ENCODE data around the gene TLE1. TPM values are rescaled to one million over a fixed set of nuclear protein-coding genes. Genes with fewer than 3 reads are reported as not detected.

TLE1 gene
- total RNA-seq, 1 experiment from 2014 or later, result 17.3 TPM

- no peak for TF ChIP-seq TCF7L2 (IDR thresholded peaks at IDR 0.05; ENCODE audit: borderline replicate concordance, extremely low read depth, insufficient read depth, insufficient read length)
These were observed 11.3 kb downstream of the TLE1 start (continued) for GRCh38 chr9:81678088-81678487.

GRCh38 chr9:81676395-81676794, 13.0 kb downstream of the TLE1 start:
- ChIA-PET RAD21 (ENCODE audit: low non-redundant PET in 1 of 2, low total read pairs in 2 of 2, uncharacterized antibody in 2 of 2, unreplicated experiment in 2 of 2) (no interaction called here), CTCF (no interaction called here), POLR2A (no interaction called here)
- Histone ChIP-seq H4K20me1 (ENCODE audit: insufficient read depth) (no peaks in the 10 kb centered on the region), H3K36me3 (ENCODE audit: control insufficient read depth in 1 of 2, insufficient read depth in 2 of 2, low read length in 2 of 2) (peaks cover 0 to 2% of the 10 kb centered on the region in 2 experiments; a peak in 1 of 4 replicates), H3K4me3 (replicated peaks in 1 of 2; ENCODE audit: low read depth in 1 of 2, low read length in 2 of 2) (no peak overlapping the region), H3K9me2 (ENCODE audit: insufficient read depth) (no peaks in the 10 kb centered on the region), H3K27ac (ENCODE audit: low read depth, low read length) (no peak overlapping the region), H3K4me2 (ENCODE audit: low read length) (no peak overlapping the region), H2AFZ (ENCODE audit: low read depth, low read length, poor library complexity, severe bottlenecking) (no peak overlapping the region), H3K4me1 (ENCODE audit: control insufficient read depth in 1 of 2, insufficient read depth in 2 of 2, low read length in 2 of 2) (no peaks in the 10 kb centered on the region), H3K79me2 (ENCODE audit: insufficient read depth, low read length) (peaks cover 33% of the 10 kb centered on the region), H3K9me3 (ENCODE audit: control insufficient read depth in 1 of 2, insufficient read depth in 1 of 2, low read depth in 1 of 2, low read length in 2 of 2) (no peaks in the 10 kb centered on the region), H3K9ac (ENCODE audit: low read length) (no peak overlapping the region), H3K27me3 (ENCODE audit: insufficient read depth, low read length) (no peaks in the 10 kb centered on the region)
- ATAC-seq (no peak), DNase-seq (ENCODE audit: low read depth, low spot score) (no peak)
- intact Hi-C loops (cut with micrococcal nuclease), result no loop called here
- no peak for TF ChIP-seq REST (IDR thresholded peaks at IDR 0.05; ENCODE audit: low read depth)
- TF ChIP-seq SP1 (IDR thresholded peaks at IDR 0.05; ENCODE audit: low read depth), result no peak
- TF ChIP-seq JUND (IDR thresholded peaks at IDR 0.05), result no peak
- TF ChIP-seq CBX3 (IDR thresholded peaks at IDR 0.05; ENCODE audit: low read depth), result no peak
- no peak for TF ChIP-seq EGR1 (IDR thresholded peaks at IDR 0.05; ENCODE audit: low read depth)
- no peak for TF ChIP-seq ZBTB33 (IDR thresholded peaks at IDR 0.05; ENCODE audit: extremely low read depth, insufficient replicate concordance, low read length)
- TF ChIP-seq ZNF274 (IDR thresholded peaks at IDR 0.05; ENCODE audit: low read depth, low read length), result no peak
- TF ChIP-seq CTCF (IDR thresholded peaks at IDR 0.05 in 2 of 3, conservative IDR thresholded peaks at IDR 0.05 in 1 of 3; ENCODE audit: borderline replicate concordance in 1 of 3, insufficient read depth in 1 of 3, low read depth in 2 of 3, low read length in 2 of 3), result no peak
- TF ChIP-seq POLR2AphosphoS5 (IDR thresholded peaks at IDR 0.05; ENCODE audit: low read depth, low read length), result no peak
- no peak for TF ChIP-seq FOSL1 (IDR thresholded peaks at IDR 0.05; ENCODE audit: low read depth)
- no peak for TF ChIP-seq SRF (IDR thresholded peaks at IDR 0.05; ENCODE audit: low read depth)
- TF ChIP-seq YY1 (IDR thresholded peaks at IDR 0.05; ENCODE audit: extremely low read depth, insufficient replicate concordance, low read depth, low read length), result no peak
- no peak for TF ChIP-seq RAD21 (IDR thresholded peaks at IDR 0.05; ENCODE audit: low read depth)
- TF ChIP-seq TCF7L2 (IDR thresholded peaks at IDR 0.05; ENCODE audit: borderline replicate concordance, extremely low read depth, insufficient read depth, insufficient read length), result no peak
- no TSS peak for BruUV-seq (replicated peaks)

All from HCT116 (cell line).